Measurements from ENCODE around the gene SMOC2. TPM values are rescaled to one million over a fixed set of nuclear protein-coding genes. Genes with fewer than 3 reads are reported as not detected.

SMOC2 gene
- polyA plus RNA-seq, 2 of the 4 experiments (the other 2 are of a cell fraction), result not detected

DNA sequence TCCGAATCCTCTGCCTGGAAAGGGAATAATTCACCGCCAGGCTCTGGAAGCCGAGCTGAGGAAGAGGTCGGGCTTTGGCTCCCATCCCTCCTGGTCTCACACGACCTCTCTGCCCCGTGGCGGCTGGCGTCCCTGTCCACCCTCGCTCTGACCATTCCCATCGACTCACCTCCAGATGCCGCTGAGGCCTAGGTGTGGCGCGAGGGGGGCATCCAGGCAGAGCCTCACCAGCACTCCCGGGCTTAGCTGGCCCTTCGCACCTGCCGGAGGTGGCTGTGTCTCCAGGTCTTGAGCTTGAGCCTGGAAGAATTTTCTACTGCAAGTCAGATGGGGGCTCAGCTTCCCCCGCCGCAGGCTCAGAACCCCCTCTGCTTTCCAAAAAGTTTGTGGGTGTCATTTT is 28.5 kb upstream of the SMOC2 start:
- 82% methylated on average over 5 of the region's 18 CpGs for WGBS (ENCODE audit: missing lambda C conversion rate)
- no peak for ATAC-seq
- Histone ChIP-seq H3K4me2 (no peak overlapping the region), H3K4me1 (no peaks in the 10 kb centered on the region), H3K9me3 (no peaks in the 10 kb centered on the region), H3K4me3 (no peak overlapping the region), H3K27ac (no peak overlapping the region)
- TF ChIP-seq CHD2 (IDR thresholded peaks at IDR 0.05; ENCODE audit: low read length, partially characterized antibody), result no peak
- TF ChIP-seq EP300 (IDR thresholded peaks at IDR 0.05), result no peak
- TF ChIP-seq, protein P1, sequence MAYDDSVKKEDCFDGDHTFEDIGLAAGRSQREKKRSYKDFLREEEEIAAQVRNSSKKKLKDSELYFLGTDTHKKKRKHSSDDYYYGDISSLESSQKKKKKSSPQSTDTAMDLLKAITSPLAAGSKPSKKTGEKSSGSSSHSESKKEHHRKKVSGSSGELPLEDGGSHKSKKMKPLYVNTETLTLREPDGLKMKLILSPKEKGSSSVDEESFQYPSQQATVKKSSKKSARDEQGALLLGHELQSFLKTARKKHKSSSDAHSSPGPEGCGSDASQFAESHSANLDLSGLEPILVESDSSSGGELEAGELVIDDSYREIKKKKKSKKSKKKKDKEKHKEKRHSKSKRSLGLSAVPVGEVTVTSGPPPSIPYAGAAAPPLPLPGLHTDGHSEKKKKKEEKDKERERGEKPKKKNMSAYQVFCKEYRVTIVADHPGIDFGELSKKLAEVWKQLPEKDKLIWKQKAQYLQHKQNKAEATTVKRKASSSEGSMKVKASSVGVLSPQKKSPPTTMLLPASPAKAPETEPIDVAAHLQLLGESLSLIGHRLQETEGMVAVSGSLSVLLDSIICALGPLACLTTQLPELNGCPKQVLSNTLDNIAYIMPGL (CRISPR knock-in tag; IDR thresholded peaks at IDR 0.05; ENCODE audit: borderline replicate concordance), result no peak
- no peak for TF ChIP-seq NPAS2 (CRISPR knock-in tag; IDR thresholded peaks at IDR 0.05; ENCODE audit: borderline replicate concordance)
- no peak for TF ChIP-seq BHLHE40 (IDR thresholded peaks at IDR 0.05; ENCODE audit: low read depth, low read length)
- no peak for TF ChIP-seq POLR2AphosphoS2 (conservative IDR thresholded peaks at IDR 0.05; ENCODE audit: low read length)
- no peak for TF ChIP-seq MAFK (IDR thresholded peaks at IDR 0.05; ENCODE audit: partially characterized antibody)
- TF ChIP-seq TP53 (CRISPR knock-in tag; IDR thresholded peaks at IDR 0.05), result no peak
- no peak for TF ChIP-seq CEBPB (IDR thresholded peaks at IDR 0.05)
- TF ChIP-seq GATA3 (IDR thresholded peaks at IDR 0.05; ENCODE audit: borderline replicate concordance), result no peak
- TF ChIP-seq EHF (CRISPR knock-in tag; IDR thresholded peaks at IDR 0.05), result no peak
- TF ChIP-seq, protein P2, sequence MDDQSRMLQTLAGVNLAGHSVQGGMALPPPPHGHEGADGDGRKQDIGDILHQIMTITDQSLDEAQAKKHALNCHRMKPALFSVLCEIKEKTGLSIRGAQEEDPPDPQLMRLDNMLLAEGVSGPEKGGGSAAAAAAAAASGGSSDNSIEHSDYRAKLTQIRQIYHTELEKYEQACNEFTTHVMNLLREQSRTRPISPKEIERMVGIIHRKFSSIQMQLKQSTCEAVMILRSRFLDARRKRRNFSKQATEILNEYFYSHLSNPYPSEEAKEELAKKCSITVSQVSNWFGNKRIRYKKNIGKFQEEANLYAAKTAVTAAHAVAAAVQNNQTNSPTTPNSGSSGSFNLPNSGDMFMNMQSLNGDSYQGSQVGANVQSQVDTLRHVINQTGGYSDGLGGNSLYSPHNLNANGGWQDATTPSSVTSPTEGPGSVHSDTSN (IDR thresholded peaks at IDR 0.05), result no peak
- TF ChIP-seq, protein P3, sequence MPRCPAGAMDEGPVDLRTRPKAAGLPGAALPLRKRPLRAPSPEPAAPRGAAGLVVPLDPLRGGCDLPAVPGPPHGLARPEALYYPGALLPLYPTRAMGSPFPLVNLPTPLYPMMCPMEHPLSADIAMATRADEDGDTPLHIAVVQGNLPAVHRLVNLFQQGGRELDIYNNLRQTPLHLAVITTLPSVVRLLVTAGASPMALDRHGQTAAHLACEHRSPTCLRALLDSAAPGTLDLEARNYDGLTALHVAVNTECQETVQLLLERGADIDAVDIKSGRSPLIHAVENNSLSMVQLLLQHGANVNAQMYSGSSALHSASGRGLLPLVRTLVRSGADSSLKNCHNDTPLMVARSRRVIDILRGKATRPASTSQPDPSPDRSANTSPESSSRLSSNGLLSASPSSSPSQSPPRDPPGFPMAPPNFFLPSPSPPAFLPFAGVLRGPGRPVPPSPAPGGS (IDR thresholded peaks at IDR 0.05), result no peak
- TF ChIP-seq, protein P4, sequence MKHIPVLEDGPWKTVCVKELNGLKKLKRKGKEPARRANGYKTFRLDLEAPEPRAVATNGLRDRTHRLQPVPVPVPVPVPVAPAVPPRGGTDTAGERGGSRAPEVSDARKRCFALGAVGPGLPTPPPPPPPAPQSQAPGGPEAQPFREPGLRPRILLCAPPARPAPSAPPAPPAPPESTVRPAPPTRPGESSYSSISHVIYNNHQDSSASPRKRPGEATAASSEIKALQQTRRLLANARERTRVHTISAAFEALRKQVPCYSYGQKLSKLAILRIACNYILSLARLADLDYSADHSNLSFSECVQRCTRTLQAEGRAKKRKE (CRISPR knock-in tag; IDR thresholded peaks at IDR 0.05; ENCODE audit: low read depth), result no peak
- FAIRE-seq, result no peak
- ChIA-PET CTCF (interaction anchor here (0.7 kb wide), 1 partner anchor 465 kb away, joined by 3 read pairs; no protein-coding TSS in a partner anchor), POLR2A (no interaction called here)
- no peak for DNase-seq (ENCODE audit: low read depth in 1 of 2, low spot score in 1 of 2)

DNA sequence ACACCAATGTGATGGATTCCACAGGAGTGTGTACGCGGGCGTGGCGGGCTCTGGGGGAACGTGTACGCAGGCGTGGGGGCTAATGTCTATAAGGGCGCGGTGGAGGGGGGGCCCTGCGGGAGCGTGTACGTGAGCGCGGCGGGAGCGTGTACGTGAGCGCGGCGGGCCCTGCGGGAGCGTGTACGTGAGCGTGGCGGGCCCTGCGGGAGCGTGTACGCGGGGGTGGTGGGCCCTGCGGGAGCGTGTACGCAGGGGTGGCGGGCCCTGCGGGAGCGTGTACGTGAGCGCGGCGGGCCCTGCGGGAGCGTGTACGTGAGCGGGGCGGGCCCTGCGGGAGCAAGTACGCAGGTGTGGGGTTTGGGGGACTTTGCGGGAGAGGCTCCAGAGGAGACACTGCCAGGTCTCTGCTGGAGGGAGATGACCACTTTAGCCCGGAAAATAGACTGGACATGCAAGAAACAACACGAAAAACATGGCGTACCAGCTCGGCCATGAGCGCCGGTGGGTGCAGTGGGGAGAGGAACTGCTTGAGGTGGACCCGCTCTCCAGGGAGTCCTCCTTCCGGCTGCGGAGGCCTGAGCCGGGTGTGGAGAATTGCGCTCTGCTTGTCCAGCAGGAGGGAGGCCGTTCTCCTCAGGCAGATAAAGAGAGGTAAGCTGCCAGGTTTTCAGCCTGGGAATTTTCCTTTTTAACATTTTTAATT is 27.8 kb upstream of the SMOC2 start:
- H3K4me1 ChIP-seq, result no peaks in the 10 kb centered on the region
- TF ChIP-seq SMC3 (IDR thresholded peaks at IDR 0.05) (no peak), MYC (IDR thresholded peaks at IDR 0.05; ENCODE audit: borderline replicate concordance, low read length) (no peak), KDM1A (IDR thresholded peaks at IDR 0.05; ENCODE audit: low read depth) (no peak), RFX5 (IDR thresholded peaks at IDR 0.05) (no peak), EHF (CRISPR knock-in tag; IDR thresholded peaks at IDR 0.05) (no peak), RARB (CRISPR knock-in tag; IDR thresholded peaks at IDR 0.05) (no peak), CHD2 (IDR thresholded peaks at IDR 0.05; ENCODE audit: low read length, partially characterized antibody) (no peak), PHF8 (IDR thresholded peaks at IDR 0.05; ENCODE audit: borderline replicate concordance, low read depth) (no peak), EP300 (IDR thresholded peaks at IDR 0.05) (no peak)
- TF ChIP-seq, protein P3 (IDR thresholded peaks at IDR 0.05), result no peak
- DNase-seq (ENCODE audit: low read depth in 1 of 2, low spot score in 1 of 2) (no peak), ATAC-seq (no peak), FAIRE-seq (no peak)
- no peaks in the 10 kb centered on the region for H3K9me3 ChIP-seq
- WGBS (ENCODE audit: missing lambda C conversion rate), result 78% methylated on average over 32 of the region's 59 CpGs
- H3K4me3 ChIP-seq, result no peak overlapping the region
- H3K4me2 ChIP-seq, result no peak overlapping the region
- H3K27ac ChIP-seq, result no peak overlapping the region
- ChIA-PET POLR2A (no interaction called here), CTCF (no interaction called here)

Data from A549 (cell line).